GM23338 (cell line): Measurements from ENCODE around the gene GNAI3. TPM values are rescaled to one million over a fixed set of nuclear protein-coding genes. Genes with fewer than 3 reads are reported as not detected.

Experiments used
- ATAC-seq: fragments of 200-7000 bp; cut with Tn5 transposase; 3 replicates; pipeline ENCODE4 v1.9.1; 2020
- DNase-seq: peaks from one replicate; pipeline ENCODE4 v3.0.0-alpha.2; 2015; ENCODE audit warnings: low spot score
- H2AFZ ChIP-seq: fragments of 200-600 bp; sonication (generic); 2 replicates; pipeline ENCODE4 v1.8.0; 2016; ENCODE audit warnings: antibody characterized with exemption, mild to moderate bottlenecking, moderate library complexity
- H3F3A ChIP-seq: fragments of 200-600 bp; sonication (generic); replicated peaks from 2 replicates; pipeline ENCODE4 v1.8.0; 2017; ENCODE audit warnings: antibody characterized with exemption, mixed run types, low read depth
- H3K27ac ChIP-seq: fragments of 200-600 bp; sonication (generic); 2 replicates; pipeline ENCODE4 v1.6.1; 2016; ENCODE audit warnings: low read depth
- H3K27me3 ChIP-seq: fragments of 200-600 bp; sonication (generic); 2 replicates; pipeline ENCODE4 v1.8.0; 2016; ENCODE audit warnings: mild to moderate bottlenecking, mixed run types, moderate library complexity; ENCODE audit not compliant: insufficient read depth
- H3K36me3 ChIP-seq: fragments of 200-600 bp; sonication (generic); 2 replicates; pipeline ENCODE4 v1.8.0; 2016; ENCODE audit warnings: mild to moderate bottlenecking; ENCODE audit not compliant: insufficient read depth
- H3K4me1 ChIP-seq: fragments of 200-600 bp; sonication (generic); 2 replicates; pipeline ENCODE4 v1.8.0; 2016; ENCODE audit warnings: mild to moderate bottlenecking, moderate library complexity; ENCODE audit not compliant: insufficient read depth
- H3K4me2 ChIP-seq: fragments of 200-600 bp; sonication (generic); 2 replicates; pipeline ENCODE4 v1.7.1; 2017; ENCODE audit warnings: mixed run types
- H3K4me3 ChIP-seq: fragments of 200-600 bp; sonication (generic); 2 replicates; pipeline ENCODE4 v1.6.1; 2016; ENCODE audit warnings: mixed run types
- H3K79me2 ChIP-seq: fragments of 200-600 bp; sonication (generic); replicated peaks from 2 replicates; pipeline ENCODE4 v1.8.0; 2017; ENCODE audit warnings: mild to moderate bottlenecking; ENCODE audit not compliant: insufficient read depth
- H3K9me2 ChIP-seq: fragments of 200-600 bp; sonication (generic); 2 replicates; pipeline ENCODE4 v1.8.0; 2017; ENCODE audit not compliant: insufficient read depth
- H4K20me1 ChIP-seq: fragments of 200-600 bp; sonication (generic); replicated peaks from 2 replicates; pipeline ENCODE4 v1.8.0; 2017; ENCODE audit warnings: mild to moderate bottlenecking; ENCODE audit not compliant: insufficient read depth
- H3K27ac Mint-ChIP-seq: 2 replicates; pipeline ENCODE4 v1.8.0; 2020; ENCODE audit warnings: inconsistent platforms, mild to moderate bottlenecking, moderate library complexity, mixed read lengths
- H3K27me3 Mint-ChIP-seq: 3 replicates; pipeline ENCODE4 v1.8.0; 2022; ENCODE audit warnings: low read depth, mild to moderate bottlenecking, moderate library complexity, mixed read lengths, inconsistent platforms; ENCODE audit not compliant: insufficient read depth, poor library complexity
- H3K36me3 Mint-ChIP-seq: 3 replicates; pipeline ENCODE4 v1.8.0; 2021; ENCODE audit warnings: low read depth, mild to moderate bottlenecking, inconsistent platforms, moderate library complexity, mixed read lengths
- H3K4me1 Mint-ChIP-seq: 3 replicates; pipeline ENCODE4 v1.8.0; 2020; ENCODE audit warnings: mild to moderate bottlenecking, inconsistent platforms, mixed read lengths
- H3K4me3 Mint-ChIP-seq: 3 replicates; pipeline ENCODE4 v1.8.0; 2021; ENCODE audit warnings: moderate library complexity, mild to moderate bottlenecking, inconsistent platforms, mixed read lengths
- H3K9me3 Mint-ChIP-seq: 3 replicates; pipeline ENCODE4 v1.8.0; 2020; ENCODE audit warnings: moderate library complexity, mild to moderate bottlenecking, inconsistent platforms, mixed read lengths
- CREB1 ChIP-seq: fragments of 250-450 bp; sonication (Bioruptor Pico); IDR thresholded peaks from 2 replicates; pipeline ENCODE4 v1.5.0; 2020; ENCODE audit warnings: low read depth, mild to moderate bottlenecking, moderate library complexity
- CTCF ChIP-seq, 2 experiments: fragments of 200-600 bp in 1 of 2; sonication (generic) in 1 of 2; conservative IDR thresholded peaks; 2 replicates each; pipeline versions ENCODE4 v1.5.1 to v1.6.1; 2016 to 2017; ENCODE audit warnings: antibody characterized with exemption in 2 of 2, low read depth in 2 of 2, mild to moderate bottlenecking in 2 of 2, moderate library complexity in 1 of 2
- ETS1 ChIP-seq: IDR thresholded peaks from 2 replicates; pipeline ENCODE4 v1.6.1; 2016; ENCODE audit warnings: antibody characterized with exemption
- EZH2 ChIP-seq: fragments of 200-600 bp; sonication (generic); IDR thresholded peaks from one replicate; pipeline ENCODE4 v1.8.0; 2017; ENCODE audit warnings: antibody characterized with exemption, mild to moderate bottlenecking, low read depth; ENCODE audit not compliant: unreplicated experiment
- EZH2phosphoT487 ChIP-seq: fragments of 200-600 bp; sonication (generic); IDR thresholded peaks from one replicate; pipeline ENCODE4 v1.8.1; 2018; ENCODE audit warnings: antibody characterized with exemption; ENCODE audit not compliant: unreplicated experiment
- JUNB ChIP-seq: IDR thresholded peaks from one replicate; pipeline ENCODE4 v1.6.1; 2016; ENCODE audit warnings: antibody characterized with exemption; ENCODE audit not compliant: unreplicated experiment
- NANOG ChIP-seq: IDR thresholded peaks from 2 replicates; pipeline ENCODE4 v1.6.1; 2016; ENCODE audit warnings: antibody characterized with exemption, borderline replicate concordance
- POLR2AphosphoS5 ChIP-seq: IDR thresholded peaks from 2 replicates; pipeline ENCODE4 v1.6.1; 2016; ENCODE audit warnings: antibody characterized with exemption, low read depth
- STAT1 ChIP-seq: IDR thresholded peaks from one replicate; pipeline ENCODE4 v1.6.1; 2016; ENCODE audit warnings: antibody characterized with exemption; ENCODE audit not compliant: unreplicated experiment
- ZNF114 ChIP-seq: fragments of 250-450 bp; sonication (Bioruptor Pico); IDR thresholded peaks from 2 replicates; pipeline ENCODE4 v1.5.0; 2020; ENCODE audit warnings: mild to moderate bottlenecking, moderate library complexity
- ZNF331 ChIP-seq: fragments of 250-450 bp; sonication (Bioruptor Pico); IDR thresholded peaks from 2 replicates; pipeline ENCODE4 v1.5.0; 2020; ENCODE audit warnings: low read depth, mild to moderate bottlenecking, moderate library complexity
- polyA plus RNA-seq: library from polyadenylated mRNA; unstranded; fragments of >200 nt; fragmentation: Nextera tagmentation; extraction: Ambion mirVana; gene quantifications from 2 replicates; pipeline ENCODE4 v1.2.1, GENCODE V29; 2016
- total RNA-seq: library from RNA; depleted of rRNA; stranded (reverse); fragments of >200 nt; shearing (Covaris generic); gene quantifications from 2 replicates; pipeline ENCODE4 v1.2.3, GENCODE V29; 2014
- TF ChIP-seq, protein P1 (sequence below): fragments of 250-450 bp; sonication (Bioruptor Pico); IDR thresholded peaks from 2 replicates; pipeline ENCODE4 v1.5.0; 2020; ENCODE audit warnings: mild to moderate bottlenecking, moderate library complexity
- TF ChIP-seq, protein P2 (sequence below): IDR thresholded peaks from one replicate; pipeline ENCODE4 v1.6.1; 2018; ENCODE audit warnings: antibody characterized with exemption; ENCODE audit not compliant: unreplicated experiment

Gene GNAI3
- total and polyA plus RNA-seq, 2 experiments from 2014 or later, result 4.5 to 10.2 TPM

GRCh38 chr1:109529881-109530456 lies 18.4 kb upstream of the GNAI3 start:
- ATAC-seq (no peak), DNase-seq (no peak)
- Mint-ChIP-seq H3K27ac (no peak overlapping the region), H3K4me3 (no peak overlapping the region), H3K27me3 (peaks cover 12% of the 10 kb centered on the region), H3K4me1 (peaks cover 12% of the 10 kb centered on the region; the same call in 2 of the 3 replicates), H3K36me3 (no peaks in the 10 kb centered on the region), H3K9me3 (no peaks in the 10 kb centered on the region; the same call in 2 of the 3 replicates)
- peak overlapping the region; percentile 56; the same call in 1 of the 2 replicates for H2AFZ ChIP-seq
- TF ChIP-seq NANOG (no peak), CTCF (conservative IDR thresholded peaks at IDR 0.05; ENCODE audit: low read depth in 2 of 2) (no peak), STAT1 (no peak), EZH2 (no peak), EZH2phosphoT487 (no peak), ZNF331 (CRISPR knock-in tag) (no peak), POLR2AphosphoS5 (no peak), CREB1 (CRISPR knock-in tag) (no peak), ZNF114 (no peak), ETS1 (no peak), JUNB (no peak)
- TF ChIP-seq, protein P1, sequence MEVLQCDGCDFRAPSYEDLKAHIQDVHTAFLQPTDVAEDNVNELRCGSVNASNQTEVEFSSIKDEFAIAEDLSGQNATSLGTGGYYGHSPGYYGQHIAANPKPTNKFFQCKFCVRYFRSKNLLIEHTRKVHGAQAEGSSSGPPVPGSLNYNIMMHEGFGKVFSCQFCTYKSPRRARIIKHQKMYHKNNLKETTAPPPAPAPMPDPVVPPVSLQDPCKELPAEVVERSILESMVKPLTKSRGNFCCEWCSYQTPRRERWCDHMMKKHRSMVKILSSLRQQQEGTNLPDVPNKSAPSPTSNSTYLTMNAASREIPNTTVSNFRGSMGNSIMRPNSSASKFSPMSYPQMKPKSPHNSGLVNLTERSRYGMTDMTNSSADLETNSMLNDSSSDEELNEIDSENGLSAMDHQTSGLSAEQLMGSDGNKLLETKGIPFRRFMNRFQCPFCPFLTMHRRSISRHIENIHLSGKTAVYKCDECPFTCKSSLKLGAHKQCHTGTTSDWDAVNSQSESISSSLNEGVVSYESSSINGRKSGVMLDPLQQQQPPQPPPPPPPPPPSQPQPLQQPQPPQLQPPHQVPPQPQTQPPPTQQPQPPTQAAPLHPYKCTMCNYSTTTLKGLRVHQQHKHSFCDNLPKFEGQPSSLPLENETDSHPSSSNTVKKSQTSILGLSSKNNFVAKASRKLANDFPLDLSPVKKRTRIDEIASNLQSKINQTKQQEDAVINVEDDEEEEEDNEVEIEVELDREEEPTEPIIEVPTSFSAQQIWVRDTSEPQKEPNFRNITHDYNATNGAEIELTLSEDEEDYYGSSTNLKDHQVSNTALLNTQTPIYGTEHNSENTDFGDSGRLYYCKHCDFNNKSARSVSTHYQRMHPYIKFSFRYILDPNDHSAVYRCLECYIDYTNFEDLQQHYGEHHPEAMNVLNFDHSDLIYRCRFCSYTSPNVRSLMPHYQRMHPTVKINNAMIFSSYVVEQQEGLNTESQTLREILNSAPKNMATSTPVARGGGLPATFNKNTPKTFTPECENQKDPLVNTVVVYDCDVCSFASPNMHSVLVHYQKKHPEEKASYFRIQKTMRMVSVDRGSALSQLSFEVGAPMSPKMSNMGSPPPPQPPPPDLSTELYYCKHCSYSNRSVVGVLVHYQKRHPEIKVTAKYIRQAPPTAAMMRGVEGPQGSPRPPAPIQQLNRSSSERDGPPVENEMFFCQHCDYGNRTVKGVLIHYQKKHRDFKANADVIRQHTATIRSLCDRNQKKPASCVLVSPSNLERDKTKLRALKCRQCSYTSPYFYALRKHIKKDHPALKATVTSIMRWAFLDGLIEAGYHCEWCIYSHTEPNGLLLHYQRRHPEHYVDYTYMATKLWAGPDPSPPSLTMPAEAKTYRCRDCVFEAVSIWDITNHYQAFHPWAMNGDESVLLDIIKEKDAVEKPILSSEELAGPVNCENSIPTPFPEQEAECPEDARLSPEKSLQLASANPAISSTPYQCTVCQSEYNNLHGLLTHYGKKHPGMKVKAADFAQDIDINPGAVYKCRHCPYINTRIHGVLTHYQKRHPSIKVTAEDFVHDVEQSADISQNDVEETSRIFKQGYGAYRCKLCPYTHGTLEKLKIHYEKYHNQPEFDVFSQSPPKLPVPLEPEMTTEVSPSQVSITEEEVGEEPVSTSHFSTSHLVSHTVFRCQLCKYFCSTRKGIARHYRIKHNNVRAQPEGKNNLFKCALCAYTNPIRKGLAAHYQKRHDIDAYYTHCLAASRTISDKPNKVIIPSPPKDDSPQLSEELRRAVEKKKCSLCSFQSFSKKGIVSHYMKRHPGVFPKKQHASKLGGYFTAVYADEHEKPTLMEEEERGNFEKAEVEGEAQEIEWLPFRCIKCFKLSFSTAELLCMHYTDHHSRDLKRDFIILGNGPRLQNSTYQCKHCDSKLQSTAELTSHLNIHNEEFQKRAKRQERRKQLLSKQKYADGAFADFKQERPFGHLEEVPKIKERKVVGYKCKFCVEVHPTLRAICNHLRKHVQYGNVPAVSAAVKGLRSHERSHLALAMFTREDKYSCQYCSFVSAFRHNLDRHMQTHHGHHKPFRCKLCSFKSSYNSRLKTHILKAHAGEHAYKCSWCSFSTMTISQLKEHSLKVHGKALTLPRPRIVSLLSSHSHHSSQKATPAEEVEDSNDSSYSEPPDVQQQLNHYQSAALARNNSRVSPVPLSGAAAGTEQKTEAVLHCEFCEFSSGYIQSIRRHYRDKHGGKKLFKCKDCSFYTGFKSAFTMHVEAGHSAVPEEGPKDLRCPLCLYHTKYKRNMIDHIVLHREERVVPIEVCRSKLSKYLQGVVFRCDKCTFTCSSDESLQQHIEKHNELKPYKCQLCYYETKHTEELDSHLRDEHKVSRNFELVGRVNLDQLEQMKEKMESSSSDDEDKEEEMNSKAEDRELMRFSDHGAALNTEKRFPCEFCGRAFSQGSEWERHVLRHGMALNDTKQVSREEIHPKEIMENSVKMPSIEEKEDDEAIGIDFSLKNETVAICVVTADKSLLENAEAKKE (CRISPR knock-in tag), result no peak
- TF ChIP-seq, protein P2, sequence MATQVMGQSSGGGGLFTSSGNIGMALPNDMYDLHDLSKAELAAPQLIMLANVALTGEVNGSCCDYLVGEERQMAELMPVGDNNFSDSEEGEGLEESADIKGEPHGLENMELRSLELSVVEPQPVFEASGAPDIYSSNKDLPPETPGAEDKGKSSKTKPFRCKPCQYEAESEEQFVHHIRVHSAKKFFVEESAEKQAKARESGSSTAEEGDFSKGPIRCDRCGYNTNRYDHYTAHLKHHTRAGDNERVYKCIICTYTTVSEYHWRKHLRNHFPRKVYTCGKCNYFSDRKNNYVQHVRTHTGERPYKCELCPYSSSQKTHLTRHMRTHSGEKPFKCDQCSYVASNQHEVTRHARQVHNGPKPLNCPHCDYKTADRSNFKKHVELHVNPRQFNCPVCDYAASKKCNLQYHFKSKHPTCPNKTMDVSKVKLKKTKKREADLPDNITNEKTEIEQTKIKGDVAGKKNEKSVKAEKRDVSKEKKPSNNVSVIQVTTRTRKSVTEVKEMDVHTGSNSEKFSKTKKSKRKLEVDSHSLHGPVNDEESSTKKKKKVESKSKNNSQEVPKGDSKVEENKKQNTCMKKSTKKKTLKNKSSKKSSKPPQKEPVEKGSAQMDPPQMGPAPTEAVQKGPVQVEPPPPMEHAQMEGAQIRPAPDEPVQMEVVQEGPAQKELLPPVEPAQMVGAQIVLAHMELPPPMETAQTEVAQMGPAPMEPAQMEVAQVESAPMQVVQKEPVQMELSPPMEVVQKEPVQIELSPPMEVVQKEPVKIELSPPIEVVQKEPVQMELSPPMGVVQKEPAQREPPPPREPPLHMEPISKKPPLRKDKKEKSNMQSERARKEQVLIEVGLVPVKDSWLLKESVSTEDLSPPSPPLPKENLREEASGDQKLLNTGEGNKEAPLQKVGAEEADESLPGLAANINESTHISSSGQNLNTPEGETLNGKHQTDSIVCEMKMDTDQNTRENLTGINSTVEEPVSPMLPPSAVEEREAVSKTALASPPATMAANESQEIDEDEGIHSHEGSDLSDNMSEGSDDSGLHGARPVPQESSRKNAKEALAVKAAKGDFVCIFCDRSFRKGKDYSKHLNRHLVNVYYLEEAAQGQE, result no peak
- H3K79me2 ChIP-seq, result no peaks in the 10 kb centered on the region
- no peak overlapping the region for H3K4me2 ChIP-seq
- no peak overlapping the region for H3K4me3 ChIP-seq
- no peaks in the 10 kb centered on the region for H3F3A ChIP-seq
- no peaks in the 10 kb centered on the region for H4K20me1 ChIP-seq
- H3K36me3 ChIP-seq, result no peaks in the 10 kb centered on the region
- H3K27ac ChIP-seq, result no peak overlapping the region
- H3K27me3 ChIP-seq, result no peaks in the 10 kb centered on the region
- H3K4me1 ChIP-seq, result peaks cover 4% of the 10 kb centered on the region; the same call in 1 of the 2 replicates
- no peaks in the 10 kb centered on the region for H3K9me2 ChIP-seq
